Hematopoietic multipotent progenitor cell treated with erythropoietin and hydrocortisone succinate and interleukin-3 and kit ligand, for 17 days (in vitro differentiated cells): Measurements from ENCODE around the gene KRT80.

Experiments
- DNase-seq: peaks from one replicate; pipeline ENCODE4 v3.0.0-alpha.2; 2015; ENCODE audit warnings: low spot score

Gene KRT80

DNA sequence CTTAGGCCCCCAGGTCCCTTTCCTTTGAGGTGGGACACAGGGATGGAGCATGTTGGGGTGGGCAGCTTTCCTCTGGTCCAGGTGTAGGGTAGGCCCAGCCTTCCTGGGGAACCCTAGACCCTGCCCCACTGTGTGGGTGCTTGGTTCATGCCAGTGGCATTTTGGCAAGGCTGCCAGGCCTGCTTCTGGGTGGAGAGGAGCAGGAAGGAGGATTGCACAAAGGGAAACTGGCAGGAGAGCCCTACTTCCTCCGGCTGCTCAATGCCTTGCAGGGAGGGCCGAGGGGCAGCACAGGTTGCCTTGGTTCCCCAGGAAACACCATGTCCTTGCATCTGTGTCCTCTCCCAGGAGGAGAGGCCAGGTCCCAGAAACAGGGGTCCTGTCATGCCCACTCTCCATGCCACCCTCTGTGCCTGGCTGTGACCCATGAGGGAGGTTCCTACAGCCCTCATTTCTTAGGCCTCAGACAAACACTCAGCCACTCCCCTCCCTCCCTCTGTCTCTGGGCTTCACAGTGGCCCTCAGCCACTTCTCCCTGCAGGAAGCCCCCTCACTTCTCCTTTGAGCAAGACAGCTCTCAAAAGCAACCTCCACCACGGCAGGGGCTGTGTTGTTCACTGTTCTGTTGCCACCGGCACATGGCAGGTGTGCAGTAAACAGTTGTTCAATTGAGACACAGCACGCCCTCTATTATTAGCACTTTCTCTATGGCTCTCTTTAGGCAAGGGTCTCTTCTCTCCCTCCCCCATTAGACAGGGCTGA lies 6.8 kb upstream of the KRT80 start:
- no peak for DNase-seq

DNA sequence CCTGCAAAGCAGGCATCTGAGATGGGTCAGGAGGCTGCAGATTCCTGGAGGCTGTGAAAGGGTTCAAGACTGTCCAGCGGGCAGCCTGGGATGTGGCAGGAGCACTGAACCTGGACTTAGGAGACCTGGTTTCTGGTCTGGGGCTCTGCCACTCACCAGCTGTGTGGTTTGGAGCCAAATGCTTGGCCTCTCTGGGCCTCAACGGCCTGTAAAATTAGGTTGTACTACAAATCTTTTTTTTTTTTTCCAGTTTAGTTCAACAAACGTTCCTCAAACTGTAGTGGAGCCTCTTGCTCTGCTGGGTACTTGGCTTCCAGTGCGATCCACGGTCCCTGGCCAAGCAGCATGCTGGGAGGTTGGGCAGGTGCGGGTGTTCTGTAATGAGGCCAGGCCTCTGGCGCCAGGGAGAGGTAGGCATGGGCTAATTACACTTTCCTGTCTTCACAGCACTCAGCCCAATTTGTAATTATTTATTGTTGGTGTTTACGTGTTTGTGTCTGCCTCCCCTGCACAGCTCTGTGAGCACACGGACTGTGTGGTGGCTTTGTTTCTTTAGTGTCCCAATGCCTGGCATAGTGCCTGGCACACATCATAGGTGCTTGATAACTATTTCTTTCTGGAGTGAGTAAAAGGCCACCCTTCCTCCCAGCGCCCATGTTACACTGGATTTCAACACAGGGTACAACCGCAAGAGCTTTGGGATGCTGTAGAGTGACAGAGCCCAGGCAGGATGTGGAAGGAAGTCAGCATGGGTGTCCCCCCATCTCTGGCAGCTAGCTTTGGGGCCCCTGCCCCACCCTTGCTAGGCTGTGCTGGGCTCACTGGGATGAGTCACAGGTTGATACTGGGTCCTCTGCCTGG lies 5.8 kb upstream of the KRT80 start:
- no peak for DNase-seq

DNA sequence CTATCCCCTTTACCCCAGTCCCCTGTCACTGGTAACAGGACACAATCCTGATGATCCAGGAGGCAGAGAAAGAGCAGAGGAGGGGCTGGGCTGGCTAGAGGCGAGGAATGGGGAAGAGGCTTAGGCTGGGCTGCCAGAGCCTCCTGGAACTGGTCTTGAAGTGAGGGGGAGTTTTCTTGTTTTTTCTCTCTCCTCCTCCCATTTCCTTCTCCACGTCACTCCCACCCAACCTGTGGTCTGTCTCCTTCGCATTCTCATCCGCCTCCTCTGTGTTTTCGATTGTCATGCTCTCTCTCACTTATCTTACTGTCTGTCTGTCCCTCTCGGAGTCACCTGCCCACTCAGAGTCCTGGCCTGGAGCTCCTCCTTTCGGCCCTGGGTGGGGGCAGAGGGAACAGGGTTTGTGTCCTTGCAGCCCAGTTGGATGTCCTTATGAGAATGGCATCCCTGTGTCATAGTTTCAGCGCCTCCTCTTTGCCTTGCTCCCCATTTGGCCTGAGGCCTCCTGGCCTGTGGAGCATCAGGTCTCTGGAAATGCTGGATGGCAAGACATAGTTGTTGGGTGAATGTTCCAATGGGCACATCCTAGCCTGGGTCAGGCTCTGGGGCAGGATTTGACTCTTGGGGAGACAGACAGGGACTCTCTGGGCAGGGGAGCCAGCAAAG lies 3.4 kb upstream of the KRT80 start:
- DNase-seq: no peak

- no peak for DNase-seq
Observed at GRCh38 chr12:52193991-52194390, 2.2 kb upstream of the KRT80 start.

- DNase-seq: no peak
Observed at GRCh38 chr12:52193532-52193931, 1.7 kb upstream of the KRT80 start.

DNA sequence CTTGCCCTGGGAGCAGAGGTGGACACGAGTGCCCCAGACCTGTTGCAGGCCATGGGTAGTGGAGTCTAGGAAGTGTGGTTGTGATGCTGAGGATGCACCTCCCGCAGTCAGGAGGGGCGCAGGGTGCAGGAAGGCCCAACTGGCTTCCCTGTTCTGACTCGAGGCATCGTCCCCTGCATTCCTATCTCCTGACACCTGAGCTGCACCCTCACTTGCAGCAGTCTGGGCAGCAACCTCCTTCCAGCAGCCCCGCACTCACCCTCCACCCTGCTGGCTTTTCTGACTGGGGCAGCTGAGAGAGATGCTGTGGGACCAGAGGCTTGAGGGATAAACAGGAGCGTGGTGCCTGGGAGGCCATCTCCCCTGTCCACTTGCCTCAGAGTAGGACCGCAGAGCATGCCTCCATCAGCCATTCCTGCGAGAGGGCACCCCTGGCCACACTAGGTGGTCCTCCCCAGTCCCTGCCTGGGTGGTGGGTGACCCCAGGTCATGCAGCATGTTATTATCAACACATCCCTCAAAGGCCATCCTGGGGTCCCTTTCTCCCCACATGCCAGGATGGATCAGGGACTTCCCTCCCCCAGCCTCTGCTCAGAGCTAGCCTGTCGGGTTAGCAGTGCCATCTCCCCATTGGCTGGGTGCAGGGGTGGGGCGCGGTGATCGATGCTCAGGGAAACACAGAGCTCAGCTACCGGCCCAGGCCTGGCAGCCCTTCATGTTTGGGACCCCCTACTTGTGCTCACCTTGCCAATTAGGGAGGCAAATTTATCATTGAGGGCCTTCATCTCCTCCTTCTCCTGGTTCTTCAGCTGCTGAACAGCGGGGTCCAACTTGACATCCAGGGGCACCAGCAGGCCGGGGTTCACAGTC lies 719 bp downstream of the KRT80 start:
- DNase-seq: no peak

- DNase-seq: no peak
Observed at GRCh38 chr12:52189376-52190174, 2.2 kb downstream of the KRT80 start.

GRCh38 chr12:52188658-52189057 lies 3.2 kb downstream of the KRT80 start:
- DNase-seq: no peak

DNA sequence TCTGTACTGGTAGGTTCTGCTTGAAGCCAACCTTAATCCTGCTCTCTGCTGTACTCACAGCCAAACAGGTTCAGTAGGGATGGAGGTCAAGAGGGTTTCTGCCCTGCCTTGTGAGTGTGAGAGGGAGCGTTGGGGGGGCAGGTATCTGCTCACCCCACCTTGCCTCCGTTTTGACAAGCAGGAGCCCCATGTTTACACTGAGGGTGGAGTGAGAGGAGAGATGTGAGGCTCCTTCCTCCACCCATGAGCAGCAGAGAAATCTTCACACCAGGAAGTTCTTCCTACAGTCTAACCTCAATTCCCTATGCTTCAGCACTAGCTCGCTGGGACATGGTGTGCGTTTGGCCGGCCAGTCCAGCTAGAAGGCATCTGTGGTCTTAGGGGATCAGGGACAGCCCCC lies 4.2 kb downstream of the KRT80 start:
- no peak for DNase-seq

- DNase-seq: no peak
Observed at GRCh38 chr12:52187206-52187605, 4.6 kb downstream of the KRT80 start.

DNA sequence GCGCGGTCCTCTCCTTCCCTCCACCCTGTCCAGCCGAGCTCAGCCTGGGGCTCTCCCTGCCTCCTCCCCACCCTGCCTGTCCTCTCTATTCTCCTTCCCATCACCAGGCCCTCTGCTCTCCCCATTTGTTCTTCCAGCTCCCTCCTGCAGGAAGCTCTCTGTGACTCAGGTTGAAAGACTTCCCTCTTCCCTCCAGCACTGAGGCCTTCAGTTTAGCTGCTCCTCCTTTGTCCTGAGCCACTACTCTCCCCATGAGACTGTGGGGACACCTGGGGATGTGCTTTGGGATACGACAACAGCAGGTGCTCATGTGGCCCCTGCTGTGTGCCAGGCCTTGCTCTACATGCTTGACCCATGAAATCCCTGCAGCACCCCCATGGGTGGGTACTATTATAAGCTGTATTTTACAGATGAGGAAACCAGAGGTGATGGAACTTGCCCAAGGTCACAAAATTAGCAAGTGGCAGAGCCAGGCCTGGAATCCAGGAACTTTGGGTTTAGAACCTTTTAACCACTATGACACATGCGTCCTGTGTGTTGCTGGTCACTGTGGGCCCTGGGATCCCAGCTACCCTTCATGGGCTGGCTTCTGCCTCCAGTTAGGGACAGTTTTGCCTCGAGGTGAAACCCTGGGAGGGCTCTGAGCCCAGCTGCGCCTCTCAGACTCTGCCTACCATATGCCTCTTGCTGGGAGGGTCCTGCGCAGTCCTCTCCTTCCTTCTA lies 5.5 kb downstream of the KRT80 start:
- no peak for DNase-seq

- no peak for DNase-seq
Observed at GRCh38 chr12:52185400-52185967, 6.3 kb downstream of the KRT80 start.

DNA sequence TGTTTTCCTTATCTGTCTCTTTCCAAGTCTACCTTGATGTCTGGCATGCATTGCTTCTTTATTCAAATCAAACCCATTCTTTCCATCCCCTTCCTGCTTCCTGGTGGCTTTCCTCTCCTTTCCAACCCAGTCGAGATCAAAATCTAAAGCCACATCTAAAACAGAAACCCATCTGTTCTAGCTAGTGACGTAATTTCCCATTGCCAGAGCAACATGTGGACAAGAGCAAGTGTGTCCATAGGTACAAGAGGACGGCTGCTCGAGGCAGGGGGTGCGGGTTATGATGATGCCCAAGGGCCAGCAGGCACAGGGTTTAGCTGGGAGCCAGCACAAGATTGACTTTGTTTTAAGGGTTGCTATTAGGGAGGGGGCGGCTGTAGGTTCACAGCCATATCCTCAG lies 7.0 kb downstream of the KRT80 start:
- no peak for DNase-seq

DNA sequence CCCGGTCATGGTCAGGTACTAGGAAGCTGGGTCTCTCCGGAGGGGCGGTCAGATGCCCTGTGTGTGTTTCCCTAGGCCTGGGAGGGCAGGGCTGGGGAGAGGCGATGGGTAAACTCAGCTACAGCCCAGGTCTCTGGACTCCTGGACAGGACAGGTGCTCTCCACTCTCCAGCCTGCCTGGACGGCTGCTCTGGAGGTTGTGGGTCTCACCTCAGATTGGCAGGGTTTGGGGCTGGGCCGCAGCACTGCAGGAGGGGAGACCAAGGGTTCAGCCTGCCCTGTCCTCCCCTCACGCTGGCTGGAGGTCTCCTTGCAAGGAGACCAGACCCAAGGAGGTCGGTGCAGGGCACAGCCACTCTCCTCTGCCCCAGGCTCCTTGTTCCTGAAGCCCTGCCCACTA lies 7.8 kb downstream of the KRT80 start:
- DNase-seq: no peak

DNA sequence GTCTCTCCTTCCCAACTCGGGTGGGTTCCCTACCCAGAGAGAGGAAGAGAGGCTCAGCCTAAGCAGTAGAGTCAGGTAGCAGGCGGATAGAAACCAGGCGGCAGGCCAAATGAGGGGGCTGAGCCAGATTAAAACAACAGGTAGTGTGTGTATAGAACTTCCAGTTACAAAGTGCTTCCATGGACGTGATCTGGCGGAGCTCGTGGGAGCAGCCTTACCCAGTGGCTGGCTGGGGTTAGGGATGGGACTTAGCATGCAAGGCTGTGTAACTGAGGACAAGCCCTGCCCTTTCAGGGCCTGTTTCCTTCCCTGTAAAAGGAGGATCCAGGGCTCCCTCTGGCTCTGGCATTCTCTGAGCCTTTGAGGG lies 8.3 kb downstream of the KRT80 start:
- DNase-seq: no peak

DNA sequence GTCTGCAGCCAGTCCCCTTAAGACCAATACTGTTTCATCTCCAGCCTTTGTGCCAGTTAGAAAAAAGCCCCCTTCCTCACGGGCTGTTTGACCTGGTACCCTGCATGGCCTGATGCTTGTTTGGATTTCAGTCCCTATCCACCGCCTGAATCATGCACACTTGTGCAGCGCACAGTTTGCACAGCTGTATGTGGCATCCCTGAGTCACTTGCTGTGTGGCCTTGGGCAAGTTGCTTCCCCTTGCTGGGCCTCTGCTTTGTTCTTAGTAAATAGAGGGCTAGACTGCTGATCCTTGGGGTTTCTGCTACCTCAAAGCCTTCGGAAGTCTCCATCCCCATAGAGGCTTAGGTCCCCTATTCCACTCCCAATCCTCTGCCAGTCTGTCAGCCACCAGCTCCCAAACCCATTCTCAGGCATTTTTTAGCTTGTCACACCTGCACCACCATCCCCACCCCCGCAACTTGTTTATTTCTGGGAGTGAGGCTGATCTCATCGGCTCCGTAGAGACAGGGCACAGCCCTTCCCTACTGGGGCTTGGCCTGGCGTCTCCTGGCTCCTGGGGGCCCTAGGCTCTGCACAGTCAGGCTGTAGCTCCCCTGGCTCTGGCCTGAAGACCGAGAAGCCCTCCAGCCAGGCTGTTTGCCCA lies 8.8 kb downstream of the KRT80 start:
- no peak for DNase-seq

DNA sequence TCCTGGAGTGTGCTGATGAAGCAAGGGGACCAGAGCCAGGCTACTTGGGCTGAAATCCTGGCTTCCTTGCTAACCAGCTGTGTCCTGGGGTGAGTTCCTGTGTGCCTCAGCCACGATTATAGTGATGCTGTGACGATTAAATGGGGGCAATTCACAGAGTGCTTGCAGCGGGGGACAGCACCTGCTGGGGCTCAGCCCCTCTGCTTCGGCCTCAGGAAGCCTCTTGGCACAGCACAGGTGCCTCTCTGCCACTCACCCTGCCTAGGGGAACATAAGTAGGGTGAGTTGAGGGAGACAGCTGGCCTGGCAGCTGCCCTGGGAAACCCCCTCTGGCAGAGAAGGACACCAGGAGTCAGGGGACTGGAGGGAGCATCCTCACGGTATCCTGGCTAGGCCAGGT lies 9.4 kb downstream of the KRT80 start:
- no peak for DNase-seq

DNA sequence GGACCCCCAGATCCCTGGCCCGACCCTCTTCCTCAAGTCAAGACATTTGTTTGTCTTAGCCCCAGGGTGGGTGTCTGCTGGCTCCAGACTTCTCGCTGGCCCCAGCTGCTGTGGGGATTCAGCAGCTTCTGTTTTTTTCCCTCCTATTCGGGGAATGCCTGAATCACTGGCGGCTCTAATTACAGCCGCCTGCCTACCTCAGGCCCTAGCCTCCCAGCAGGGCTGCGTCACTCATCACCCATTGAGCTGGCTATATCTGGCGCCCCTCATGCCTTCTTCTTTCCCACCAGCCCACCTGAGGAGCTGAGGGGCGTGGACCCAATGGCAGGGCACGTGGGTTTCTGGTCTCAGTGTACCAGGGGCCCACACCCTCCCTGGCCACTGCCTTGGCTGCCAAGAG lies 10.1 kb downstream of the KRT80 start:
- no peak for DNase-seq

GRCh38 chr12:52180971-52181628 lies 10.7 kb downstream of the KRT80 start:
- DNase-seq: no peak
